GM18526 (cell line): ENCODE data around the gene MCAM.
A peak's percentile ranks its signal among the peaks of the same experiment; 100 is the strongest.

Experiments
- POLR2A ChIP-seq: IDR thresholded peaks from 3 replicates; pipeline ENCODE4 v1.6.1; 2011; ENCODE audit not compliant: insufficient read length; ENCODE audit errors: extremely low read depth

Gene MCAM

GRCh38 chr11:119322360-119322739 lies 5.4 kb upstream of the MCAM start:
- no peak for TF ChIP-seq POLR2A

GRCh38 chr11:119320776-119321524 lies 4.0 kb upstream of the MCAM start:
- peak; percentile 44 for TF ChIP-seq POLR2A

- TF ChIP-seq POLR2A, result no peak
Measured at GRCh38 chr11:119320240-119320775, 3.4 kb upstream of the MCAM start.

- TF ChIP-seq POLR2A, result no peak
Measured at GRCh38 chr11:119319700-119320239, 2.8 kb upstream of the MCAM start.

GRCh38 chr11:119319136-119319699 lies 2.3 kb upstream of the MCAM start:
- no peak for TF ChIP-seq POLR2A

- TF ChIP-seq POLR2A, result no peak
Measured at GRCh38 chr11:119318240-119319135, 1.6 kb upstream of the MCAM start.

- TF ChIP-seq POLR2A, result no peak
Measured at GRCh38 chr11:119317592-119318239, 786 bp upstream of the MCAM start.

- TF ChIP-seq POLR2A, result no peak
Measured at GRCh38 chr11:119316016-119316728, 758 bp downstream of the MCAM start.

GRCh38 chr11:119315131-119316015 lies 1.6 kb downstream of the MCAM start:
- TF ChIP-seq POLR2A, result no peak

- TF ChIP-seq POLR2A, result no peak
Measured at GRCh38 chr11:119314726-119315125, 2.2 kb downstream of the MCAM start.

- TF ChIP-seq POLR2A, result no peak
Measured at GRCh38 chr11:119310682-119311052, 6.3 kb downstream of the MCAM start.

- no peak for TF ChIP-seq POLR2A
Measured at GRCh38 chr11:119309953-119310681, 6.8 kb downstream of the MCAM start.

- TF ChIP-seq POLR2A, result no peak
Measured at GRCh38 chr11:119309411-119309810, 7.5 kb downstream of the MCAM start.

- no peak for TF ChIP-seq POLR2A
Measured at GRCh38 chr11:119307974-119308373, 9.0 kb downstream of the MCAM start.
